NCI-H187 treated with DMSO at 0.1 percent for 48 hours (cell line): ENCODE measurements around the gene STPG1.

ENCODE experiments used
- DNase-seq: peaks from one replicate; lab custom pipeline; 2025; lab: John Stamatoyannopoulos, UW

STPG1 gene

DNA sequence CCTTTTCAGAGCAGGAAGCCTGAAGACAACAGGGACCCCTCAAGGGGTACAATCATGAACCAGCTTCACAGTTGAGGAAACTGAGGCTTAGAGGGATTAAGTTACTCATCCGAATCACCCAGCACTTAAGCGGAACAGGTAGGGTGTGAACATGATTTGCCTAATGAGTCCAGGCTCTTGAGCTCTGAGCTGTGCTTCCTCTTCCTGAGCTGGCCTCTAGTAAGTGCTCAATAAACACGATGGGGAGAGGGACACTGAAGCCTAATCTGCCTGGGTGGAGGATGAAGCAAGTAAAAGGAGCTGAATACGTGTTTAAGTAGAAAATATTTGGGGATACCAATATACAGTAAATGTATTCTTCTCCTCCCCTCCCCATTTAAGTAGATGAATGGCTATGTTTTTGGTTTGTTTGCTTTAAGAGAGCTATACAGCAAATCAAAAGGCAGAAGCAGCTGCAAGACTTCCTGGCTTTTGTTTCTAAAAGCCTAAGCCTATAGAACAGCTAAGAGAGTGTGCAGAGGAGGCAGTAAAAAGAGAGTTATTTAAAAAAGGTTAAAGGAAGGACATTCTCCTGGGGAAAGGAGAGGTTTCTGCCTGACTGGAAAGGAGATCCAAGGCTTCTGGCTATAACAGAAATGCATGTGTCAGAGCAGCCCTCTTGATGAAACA is 20.5 kb downstream of the STPG1 start:
- DNase-seq, result no peak

DNA sequence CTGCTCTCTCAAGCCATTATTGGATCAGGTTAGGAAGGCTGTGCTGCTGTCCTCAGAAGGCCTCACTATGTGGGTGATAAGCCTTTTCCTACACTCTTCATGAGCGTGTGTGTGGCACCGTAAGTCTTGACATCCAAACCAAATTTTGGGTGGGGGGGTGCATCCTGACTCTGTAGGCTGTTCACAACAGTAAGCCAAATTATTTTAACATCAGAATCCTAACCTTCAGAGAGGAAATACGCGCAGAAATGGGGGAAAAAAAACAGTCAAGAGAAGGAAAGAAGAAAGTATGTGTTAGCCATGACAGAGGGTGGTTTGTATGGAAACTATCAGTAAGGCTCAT is 21.0 kb downstream of the STPG1 start:
- DNase-seq, result no peak

DNA sequence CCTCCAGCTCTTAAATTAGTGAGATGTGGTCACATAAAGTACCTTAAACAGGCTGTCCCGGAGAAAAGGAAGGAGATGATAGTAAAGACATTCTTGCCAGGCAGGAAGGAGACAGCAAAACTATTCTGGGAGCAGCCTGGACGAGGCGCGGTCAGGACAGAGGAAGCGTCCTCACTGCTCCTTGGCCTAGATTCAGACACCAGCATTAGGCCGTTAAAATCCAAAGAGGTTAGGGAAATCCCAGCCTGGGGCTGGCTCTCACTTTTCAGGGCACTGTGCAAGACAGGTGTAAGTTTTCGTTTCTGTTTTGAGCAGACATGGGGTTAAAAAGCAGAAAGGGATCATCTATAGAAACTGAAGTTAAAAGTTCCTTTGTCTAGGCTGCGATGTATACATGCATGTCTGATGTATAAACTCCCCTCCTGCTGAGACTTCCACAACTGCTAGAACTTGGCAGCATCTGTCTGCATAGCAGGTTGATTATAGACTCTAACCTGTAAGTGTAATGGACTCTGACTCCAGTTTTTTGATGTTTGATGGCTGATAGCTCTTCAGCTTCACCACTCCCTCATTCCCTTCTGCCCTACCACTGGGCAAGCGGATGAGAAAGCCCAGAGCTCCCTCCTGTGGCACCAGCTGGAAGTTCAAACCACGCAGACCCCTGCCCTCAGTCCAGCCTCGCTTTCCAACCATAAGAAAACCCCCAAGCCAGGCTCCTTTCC is 21.5 kb downstream of the STPG1 start:
- DNase-seq, result no peak

DNA sequence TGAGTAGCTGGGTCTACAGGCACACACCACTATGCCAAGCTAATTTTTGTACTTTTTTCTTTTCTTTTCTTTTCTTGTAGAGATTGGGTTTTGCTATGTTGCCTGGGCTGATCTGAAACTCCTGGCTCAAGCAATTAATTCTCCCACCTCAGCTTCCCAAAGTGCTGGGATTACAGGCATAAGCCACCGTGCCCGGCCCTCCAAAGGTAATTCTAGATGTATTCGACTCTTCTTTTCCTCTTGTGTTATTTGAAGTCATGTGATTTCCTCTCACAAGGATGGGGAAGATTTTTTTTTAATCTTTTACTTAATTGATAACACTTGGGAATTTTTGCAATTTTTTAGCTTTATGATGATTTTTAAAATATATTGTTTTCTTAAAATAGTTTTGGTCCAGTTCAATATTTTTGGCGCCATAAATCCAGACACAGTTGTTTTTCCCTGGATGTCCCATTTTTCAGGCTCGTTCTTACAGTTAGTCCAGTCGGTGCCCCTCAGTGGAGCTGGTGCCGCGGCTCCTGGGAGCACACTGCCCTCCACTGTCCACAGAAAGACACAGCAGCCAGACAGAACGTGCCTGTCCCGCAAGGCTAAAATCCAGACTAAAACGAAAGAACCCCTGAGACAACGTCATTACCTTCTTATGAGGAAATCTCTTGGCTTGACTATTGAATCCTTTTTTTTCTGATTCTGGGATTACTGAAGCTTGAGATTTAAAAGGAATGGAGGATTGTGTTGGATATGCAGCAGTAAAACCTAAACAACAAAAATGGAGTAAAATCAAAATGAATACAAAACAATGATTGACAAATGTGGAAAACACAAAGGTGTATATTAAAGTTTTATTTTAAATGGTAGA is 22.4 kb downstream of the STPG1 start:
- DNase-seq, result peak; percentile 18

DNA sequence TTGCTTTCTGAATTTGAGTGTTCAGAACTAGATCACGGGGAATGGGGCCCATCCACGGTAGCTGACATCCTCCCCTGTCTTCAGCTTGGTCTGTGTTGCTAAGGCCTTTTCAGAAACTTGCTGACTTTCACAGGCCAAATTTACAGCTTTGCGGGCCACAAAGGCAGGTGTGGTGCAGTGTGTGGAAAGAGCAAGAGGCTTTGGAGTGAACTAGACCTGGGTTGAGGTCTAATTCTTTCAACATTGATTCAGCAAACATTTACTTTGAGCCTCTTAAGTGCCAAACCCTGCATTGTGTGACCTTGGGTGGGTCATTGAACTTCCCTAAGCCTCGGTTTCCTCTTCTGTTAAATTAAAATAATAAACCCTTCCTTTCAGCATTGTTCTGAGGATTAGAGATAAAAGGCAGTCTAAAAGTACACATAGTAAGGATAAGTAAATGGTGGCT is 24.3 kb downstream of the STPG1 start:
- no peak for DNase-seq

DNA sequence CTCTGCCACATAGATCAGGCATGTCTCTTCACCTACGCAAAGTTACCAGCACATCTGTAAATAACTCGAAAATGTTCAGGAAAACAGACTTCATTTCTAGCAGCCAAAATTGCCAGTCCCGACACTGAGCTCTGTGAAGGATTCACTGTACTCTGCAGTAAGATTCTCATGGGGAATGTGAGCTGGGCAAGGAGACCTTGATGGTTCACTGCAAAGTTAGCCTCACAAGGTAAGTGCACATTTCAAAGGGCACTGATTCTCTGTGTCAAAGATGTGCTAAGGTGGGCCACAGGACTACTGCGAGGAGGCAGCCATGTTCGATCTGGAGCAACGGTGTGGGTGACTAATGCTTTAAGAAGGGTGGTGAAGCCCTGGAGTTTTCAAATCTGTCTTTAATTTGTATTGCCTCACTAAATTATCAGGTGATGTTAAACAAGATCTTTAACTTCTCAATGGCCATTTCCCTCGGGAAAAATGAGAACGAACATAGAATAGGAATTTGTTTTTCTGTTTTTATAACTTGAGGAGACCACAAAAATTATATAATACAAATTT is 25.2 kb downstream of the STPG1 start:
- DNase-seq, result no peak

DNA sequence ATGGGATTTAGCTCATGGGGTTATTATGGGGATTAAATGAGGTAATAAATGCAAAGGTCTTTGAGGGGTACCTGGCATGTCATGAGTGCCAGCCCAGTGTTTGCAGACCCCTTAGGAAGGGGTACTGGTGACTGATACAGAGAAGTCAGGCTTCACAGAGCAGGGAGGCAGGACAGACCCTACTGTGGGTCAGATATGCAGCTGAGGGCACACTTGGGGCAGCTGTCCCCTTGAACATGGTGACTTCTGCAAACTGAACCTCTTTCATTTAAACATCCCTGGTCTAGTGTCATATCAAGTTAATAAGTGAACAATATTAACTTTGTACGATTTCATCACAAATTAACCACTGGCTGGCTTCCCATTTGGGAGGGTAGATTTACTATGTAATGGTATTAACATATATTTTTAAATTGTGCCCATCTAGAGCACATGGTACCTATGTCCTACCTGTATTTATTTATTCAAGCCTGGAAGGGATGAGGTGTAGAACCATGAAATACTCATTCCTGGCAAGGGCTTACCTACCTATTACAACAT is 25.9 kb downstream of the STPG1 start:
- no peak for DNase-seq

DNA sequence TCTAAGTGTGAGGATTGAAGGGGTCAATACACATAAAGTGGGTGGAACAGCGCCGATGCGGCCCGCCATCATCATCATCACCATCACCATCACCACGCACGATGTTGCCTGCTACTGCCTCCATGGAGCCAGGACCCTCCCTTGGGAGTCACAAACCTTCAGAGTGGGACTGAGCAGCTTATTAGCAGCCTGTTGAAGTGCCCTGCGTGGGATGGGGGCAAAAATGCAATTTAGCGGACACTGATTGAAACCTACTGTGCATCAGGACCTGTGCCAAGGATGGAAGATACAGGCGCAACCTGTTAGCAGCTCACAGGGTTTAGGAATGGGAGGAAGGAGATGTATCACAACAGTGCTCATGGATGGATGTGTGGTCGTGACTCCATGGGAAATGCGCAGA is 26.7 kb downstream of the STPG1 start:
- DNase-seq, result no peak

DNA sequence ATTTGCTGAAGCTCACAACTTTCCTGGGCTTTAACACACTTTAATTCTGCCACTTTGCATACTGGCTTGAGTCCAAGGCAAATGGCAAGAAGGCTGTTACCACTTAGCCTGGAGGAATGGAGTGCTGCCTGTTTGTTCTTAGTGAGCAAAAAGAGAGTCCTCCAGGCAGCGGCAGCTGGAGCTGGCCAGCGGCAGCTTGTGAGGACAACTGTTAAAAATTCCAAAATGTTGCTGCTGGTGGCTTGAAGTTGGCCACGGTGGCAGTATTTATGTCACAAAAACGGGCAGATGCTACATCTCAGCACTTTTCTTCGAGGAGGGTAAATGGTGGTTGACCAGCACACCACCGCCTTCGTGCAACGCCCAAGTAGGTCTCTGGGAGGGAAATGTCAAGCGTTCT is 27.3 kb downstream of the STPG1 start:
- DNase-seq, result no peak

DNA sequence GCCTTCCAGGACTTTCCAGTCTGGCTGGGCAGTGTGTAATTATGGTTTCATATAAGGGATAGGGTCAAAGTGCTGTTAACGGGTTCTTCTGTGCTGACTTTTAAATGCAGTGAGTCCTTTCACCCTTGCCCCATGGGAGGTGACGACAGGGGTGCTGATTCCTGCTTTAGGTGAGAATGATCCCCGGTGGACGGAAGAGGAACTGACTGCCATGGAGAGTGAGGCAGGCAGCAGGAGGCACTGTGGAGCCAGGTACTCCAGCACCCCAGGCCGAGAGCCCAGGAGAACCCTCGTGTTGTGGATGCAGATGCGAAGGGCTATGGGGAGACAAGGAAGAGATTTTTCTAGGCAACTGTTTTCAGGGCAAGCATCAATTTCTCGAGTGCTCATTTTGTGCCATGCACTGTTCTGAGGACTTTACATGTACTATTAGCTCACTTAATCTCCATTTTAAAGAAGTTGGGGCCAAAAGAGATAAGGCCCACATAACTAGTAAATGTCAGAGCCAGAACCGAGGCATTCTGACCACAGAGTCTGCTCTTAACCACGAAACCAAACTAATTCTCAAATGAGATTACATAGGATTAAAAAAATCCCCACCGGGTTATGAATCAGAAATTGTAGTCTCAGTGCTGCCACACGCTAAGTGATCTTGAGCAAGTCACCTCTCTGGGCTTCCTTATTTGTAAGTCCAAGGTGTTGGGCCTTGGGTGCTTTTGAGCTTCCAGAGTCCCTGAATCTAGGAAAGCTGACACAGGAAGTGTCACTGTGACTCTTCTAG is 28.2 kb downstream of the STPG1 start:
- no peak for DNase-seq

DNA sequence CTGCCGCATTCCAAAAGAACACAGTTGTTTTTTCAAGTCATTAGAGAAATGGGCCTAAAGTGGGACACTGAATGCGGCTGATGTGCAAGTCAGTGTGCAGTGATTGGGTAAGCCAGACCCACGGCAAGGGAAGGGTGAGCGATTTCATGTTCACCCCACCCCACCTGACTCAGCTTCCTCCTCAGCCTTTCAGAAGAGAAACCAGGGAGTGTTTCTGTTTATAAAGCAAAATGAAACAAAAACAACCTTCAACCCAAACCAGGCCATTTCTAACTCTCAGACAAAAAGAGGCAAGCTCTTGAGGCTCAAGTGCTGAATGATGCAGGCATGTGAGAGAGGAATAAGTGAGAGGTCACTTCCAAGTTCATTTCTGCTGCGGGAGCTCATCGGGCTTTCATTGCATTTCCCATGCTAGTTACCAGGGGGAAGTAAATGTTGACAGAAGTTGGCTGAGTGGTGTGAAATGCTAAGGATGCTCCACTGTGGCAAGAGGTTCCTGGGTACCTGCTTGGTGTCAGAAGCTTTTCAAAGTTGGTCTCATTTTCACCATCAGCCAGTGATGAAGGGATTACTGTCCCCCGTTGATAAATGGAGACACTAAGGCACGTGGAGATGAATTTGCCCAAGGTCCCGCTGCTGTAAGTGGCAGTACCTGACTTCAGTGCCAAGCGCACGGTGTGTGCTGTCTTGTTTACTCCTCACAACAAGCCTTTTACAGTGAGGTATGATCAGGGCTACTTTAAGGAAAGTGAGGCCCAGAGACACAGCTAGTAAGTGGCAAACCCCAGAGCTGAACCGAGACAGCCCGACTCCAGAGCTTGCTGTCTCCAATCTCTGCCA is 29.1 kb downstream of the STPG1 start:
- DNase-seq, result no peak

DNA sequence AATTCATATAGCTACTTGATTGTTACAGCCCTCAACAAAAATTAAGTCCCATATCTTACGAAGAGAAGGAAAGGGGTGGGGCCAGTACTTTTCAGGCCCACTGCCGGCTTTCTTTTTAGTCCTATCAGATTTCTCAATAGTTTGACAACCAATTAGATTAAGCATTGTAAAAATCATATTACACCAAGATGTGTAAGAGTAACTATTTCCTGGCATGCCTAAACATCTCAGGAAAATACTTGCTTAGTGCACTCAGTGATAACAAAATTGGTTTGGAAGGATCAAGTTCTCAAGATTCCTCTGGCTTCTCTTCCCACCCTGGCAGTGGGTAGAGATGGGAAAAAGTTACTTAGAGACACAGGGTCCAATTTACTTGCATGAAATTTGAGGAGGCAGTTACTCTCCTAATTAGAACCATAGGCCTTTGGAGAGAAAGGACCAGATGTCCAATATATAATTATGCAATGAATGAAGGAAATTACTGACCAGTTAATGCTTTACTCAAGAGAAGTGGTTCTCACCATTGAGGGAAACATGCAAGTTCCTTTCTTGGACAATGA is 30.1 kb downstream of the STPG1 start:
- no peak for DNase-seq

DNA sequence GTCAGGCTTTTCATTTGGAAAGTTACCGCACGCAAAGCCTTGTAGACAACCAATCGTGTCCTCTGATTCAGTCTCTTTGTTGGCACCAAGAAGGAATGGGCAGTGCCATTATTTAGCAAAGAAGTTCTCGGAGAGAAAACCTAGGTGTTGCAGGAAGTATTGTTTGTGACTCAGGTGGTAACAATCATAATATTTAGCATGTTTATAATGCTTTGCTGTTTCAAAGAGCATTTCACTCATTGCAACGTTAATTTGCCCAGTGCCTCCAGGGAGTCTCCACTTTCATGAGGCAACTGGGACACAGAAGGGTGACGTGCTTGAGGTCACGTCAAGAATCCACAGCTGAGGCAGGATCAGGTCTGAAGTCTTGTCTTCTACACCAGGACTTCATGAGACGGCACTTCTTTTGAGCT is 31.4 kb downstream of the STPG1 start:
- DNase-seq, result no peak

DNA sequence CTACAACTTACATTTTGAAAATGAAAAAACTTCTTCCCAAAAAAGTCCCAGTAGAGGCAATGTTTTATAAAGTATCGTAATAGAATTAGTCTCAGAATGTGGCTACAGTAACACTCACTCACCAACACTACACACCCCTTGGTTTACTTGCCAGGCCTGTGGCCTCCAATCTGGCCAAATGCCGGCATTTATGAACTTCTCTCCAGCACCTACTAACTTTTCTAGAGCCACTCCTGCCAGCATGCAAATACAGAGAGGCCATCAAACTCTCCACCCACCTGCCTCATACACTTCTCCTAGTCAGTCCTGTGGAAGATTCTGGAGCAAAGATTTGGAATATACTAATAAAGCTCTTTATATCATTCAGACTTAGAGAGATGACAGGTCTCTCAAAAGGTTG is 32.3 kb downstream of the STPG1 start:
- DNase-seq, result no peak

DNA sequence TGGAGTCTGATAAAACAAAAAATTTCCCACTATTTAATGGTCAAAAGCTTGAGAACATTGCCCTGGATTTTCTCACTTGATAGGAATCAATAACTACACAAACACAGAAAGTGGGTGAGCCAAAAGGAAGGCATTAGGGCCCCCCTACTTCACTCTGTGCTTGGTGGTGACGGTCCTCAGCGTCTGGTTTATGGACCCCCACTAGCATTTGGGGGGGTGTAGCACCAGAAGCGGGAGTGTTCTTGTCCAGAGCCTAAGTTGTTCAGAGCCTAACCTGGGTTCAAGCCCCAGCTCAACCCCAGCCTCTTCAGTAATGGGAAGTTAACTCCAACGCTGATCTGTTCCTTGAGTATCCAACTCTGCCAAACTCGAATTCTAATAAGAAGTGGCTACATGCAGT is 33.1 kb downstream of the STPG1 start:
- no peak for DNase-seq

DNA sequence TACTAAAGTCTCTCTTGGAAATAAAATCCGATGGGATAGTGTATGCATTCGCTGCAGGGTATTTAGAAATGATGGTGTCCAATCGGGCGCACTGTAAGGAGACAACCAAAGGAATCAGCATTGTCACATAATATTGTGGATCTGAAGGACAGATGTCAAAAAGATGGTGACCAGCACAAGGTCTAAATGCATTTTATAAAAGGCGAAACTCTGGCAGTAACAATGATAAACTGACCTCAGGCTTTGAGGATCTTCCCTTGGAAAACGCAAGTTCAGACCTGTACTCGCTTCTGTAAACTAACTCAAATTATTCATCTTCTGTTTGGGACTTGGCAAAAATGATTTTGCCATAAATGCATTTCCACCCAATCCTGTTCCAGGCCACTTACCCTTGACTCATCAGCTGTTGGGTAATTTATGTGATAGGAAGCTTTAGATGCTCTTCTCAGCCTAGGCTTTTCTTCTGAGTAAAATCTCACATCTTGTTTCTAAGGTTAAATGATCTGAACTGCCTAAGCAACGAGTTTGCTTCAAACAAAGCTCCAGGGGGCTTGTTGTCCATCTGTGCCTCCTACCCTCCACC is 33.8 kb downstream of the STPG1 start:
- DNase-seq, result no peak

DNA sequence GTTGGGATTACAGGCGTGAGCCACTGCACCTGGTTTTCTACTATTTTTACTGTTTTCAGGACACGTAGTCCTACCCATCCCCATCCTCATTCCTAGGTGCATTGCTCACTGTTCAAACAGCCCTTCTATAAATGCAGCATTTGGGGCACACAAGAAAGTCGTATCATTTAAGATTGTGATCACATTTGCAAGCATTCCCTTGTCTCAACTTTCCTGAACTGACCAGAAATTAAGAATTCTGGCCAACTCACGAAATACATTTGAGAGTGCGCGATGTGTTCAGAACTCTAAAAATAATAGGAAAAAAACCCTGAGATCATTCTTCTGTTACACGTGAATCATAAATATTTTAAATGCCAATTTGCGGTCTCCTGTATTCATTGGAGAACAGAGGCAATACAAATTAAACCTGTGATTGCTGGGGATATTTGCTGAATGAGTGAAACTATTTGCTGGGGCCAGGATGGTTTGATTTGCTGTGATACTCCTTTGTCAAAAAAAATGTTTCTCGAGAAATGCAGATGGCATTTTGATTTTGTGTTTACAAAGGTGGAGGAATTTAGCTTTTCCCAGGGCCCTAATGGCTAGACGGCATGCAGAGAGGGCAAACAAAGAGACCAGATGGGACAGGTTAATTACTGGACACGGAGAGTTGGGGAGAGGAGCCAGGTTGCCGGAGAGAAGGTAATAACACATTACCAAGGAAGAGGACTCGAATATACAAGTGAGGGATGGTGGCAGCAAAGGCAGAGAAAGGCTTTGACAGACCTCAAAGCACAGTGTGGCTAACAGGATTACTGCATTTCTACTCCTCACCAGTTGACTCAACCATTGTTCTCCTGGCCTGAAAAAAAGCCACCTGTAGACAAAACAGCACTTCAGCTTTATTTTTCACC is 38.4 kb downstream of the STPG1 start:
- no peak for DNase-seq

DNA sequence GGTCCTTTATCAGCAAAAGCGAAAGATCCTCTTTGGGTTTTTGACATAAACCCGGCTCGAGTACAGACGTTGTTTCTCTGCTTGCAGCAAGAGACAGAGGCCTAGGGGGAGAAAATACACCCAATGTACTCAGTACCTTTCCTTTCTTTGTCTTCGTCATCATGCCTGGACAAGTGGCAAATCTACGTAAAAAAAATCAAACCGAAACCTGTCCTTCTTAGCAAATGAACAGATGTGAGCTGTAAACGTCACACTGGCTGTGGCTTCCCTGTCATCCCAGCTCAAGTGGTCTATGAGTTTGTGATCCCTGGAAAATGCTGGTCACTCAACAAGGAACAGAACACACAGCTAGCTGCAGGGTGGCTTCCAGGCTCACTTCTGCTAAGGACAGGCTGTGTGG is 39.9 kb downstream of the STPG1 start:
- no peak for DNase-seq

DNA sequence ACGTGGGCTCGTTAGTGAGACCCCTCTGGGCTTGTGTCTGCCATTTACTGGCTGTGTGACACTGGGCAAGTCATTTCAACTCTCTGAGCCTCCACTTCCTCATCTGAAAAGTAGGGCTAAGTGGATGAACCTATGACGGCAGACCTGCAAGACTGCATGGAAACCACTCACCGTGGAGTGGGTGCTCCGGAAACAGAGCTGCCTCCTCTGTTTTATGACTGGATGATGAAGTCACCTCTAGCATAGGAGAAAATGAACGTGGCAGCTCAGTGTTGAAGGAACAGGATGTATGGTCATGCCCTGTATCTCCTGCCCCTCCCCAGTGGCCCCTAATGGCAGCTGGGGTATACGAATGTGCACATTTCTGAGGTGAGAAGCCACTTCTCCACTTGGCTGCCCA is 40.5 kb downstream of the STPG1 start:
- no peak for DNase-seq
